Tibial nerve (tissue), 4 donors: ENCODE measurements around the gene OR3A2. TPM values are rescaled to one million over a fixed set of nuclear protein-coding genes. Genes with fewer than 3 reads are reported as not detected.

Source experiments
- DNase-seq, 2 donors: peaks; one replicate each; pipeline ENCODE4 v3.0.0-alpha.2; 2019; ENCODE audit warnings: low spot score in 2 of 2
- H3K27ac ChIP-seq, 4 donors: fragments of 200-600 bp; sonication (generic) in 3 of 4; one replicate each; pipeline ENCODE4 v1.5.1; 2017 to 2019; ENCODE audit warnings: mild to moderate bottlenecking in 1 of 4
- H3K27me3 ChIP-seq, 2 donors: fragments of 200-600 bp; sonication (generic) in 1 of 2; one replicate each; pipeline versions ENCODE4 v1.5.1 to v1.6.0; 2017 to 2019
- H3K36me3 ChIP-seq, 3 donors: fragments of 200-600 bp; sonication (generic); one replicate each; pipeline ENCODE4 v1.5.1; 2018 to 2019
- H3K4me1 ChIP-seq, 4 donors: fragments of 200-600 bp; sonication (generic) in 3 of 4; one replicate each; pipeline ENCODE4 v1.5.1; 2017 to 2019
- H3K4me3 ChIP-seq, 4 donors: fragments of 200-600 bp; sonication (generic) in 3 of 4; one replicate each; pipeline ENCODE4 v1.5.1; 2017 to 2019; ENCODE audit warnings: mild to moderate bottlenecking in 1 of 4, moderate library complexity in 1 of 4
- H3K9me3 ChIP-seq, 4 donors: fragments of 200-600 bp; sonication (generic) in 3 of 4; one replicate each; pipeline ENCODE4 v1.5.1; 2017 to 2019
- CTCF ChIP-seq, 5 experiments: fragments of 200-600 bp in 3 of 5; fragments of 450-650 bp in 2 of 5; sonication (generic) in 3 of 5; IDR thresholded peaks; one replicate each; pipeline ENCODE4 v1.5.1; 2016 to 2019; ENCODE audit warnings: antibody characterized with exemption in 5 of 5, mild to moderate bottlenecking in 3 of 5, moderate library complexity in 2 of 5
- EP300 ChIP-seq, 2 donors: sonication (generic); formaldehyde crosslinking; IDR thresholded peaks; one replicate each; pipeline ENCODE4 v1.6.1; 2017; ENCODE audit warnings: antibody characterized with exemption in 2 of 2, mild to moderate bottlenecking in 1 of 2
- POLR2A ChIP-seq, 2 donors: fragments of 450-650 bp; IDR thresholded peaks; one replicate each; pipeline ENCODE4 v1.6.1; 2017; ENCODE audit warnings: antibody characterized with exemption in 2 of 2, mild to moderate bottlenecking in 2 of 2, moderate library complexity in 2 of 2
- WGBS, 2 donors: methylation state at CpG; one replicate each; pipeline ENCODE4 v1.1.5; 2018; 5-methylcytosine and 5-hydroxymethylcytosine counted together
- total RNA-seq, 4 donors: library from RNA; depleted of rRNA; stranded (reverse); fragments of >200 nt; gene quantifications; one replicate each; pipeline ENCODE4 v1.1.0, GENCODE V29; 2016

The OR3A2 gene
- total RNA-seq, 4 donors from 2014 or later = 1.1 TPM; not detected in 3

GRCh38 chr17:3282901-3283300, 103.2 kb downstream of the OR3A2 start:
- TF ChIP-seq CTCF (IDR thresholded peaks at IDR 0.05) = no peak
- TF ChIP-seq EP300 (IDR thresholded peaks at IDR 0.05) = no peak
- TF ChIP-seq POLR2A (IDR thresholded peaks at IDR 0.05) = no peak
- 84 to 95% methylated on average over 1 of the region's 1 CpG for WGBS, 2 donors

GRCh38 chr17:3276126-3276525, 110.0 kb downstream of the OR3A2 start:
- no peak for DNase-seq
- no peak overlapping the region for H3K27ac ChIP-seq
- no peaks in the 10 kb centered on the region for H3K27me3 ChIP-seq
- 80 to 83% methylated on average over 4 of the region's 4 CpGs for WGBS, 2 donors
- no peaks in the 10 kb centered on the region for H3K36me3 ChIP-seq
- no peak overlapping the region for H3K4me3 ChIP-seq
- no peaks in the 10 kb centered on the region for H3K4me1 ChIP-seq
- TF ChIP-seq CTCF (IDR thresholded peaks at IDR 0.05) (no peak), POLR2A (IDR thresholded peaks at IDR 0.05) (no peak), EP300 (IDR thresholded peaks at IDR 0.05) (no peak)
- H3K9me3 ChIP-seq = peaks cover 0 to 17% (median 0%) of the 10 kb centered on the region in 4 donors

More at GRCh38 chr17:3282901-3283300, 103.2 kb downstream of the OR3A2 start:
- no peak for DNase-seq
- Histone ChIP-seq H3K27me3 (no peaks in the 10 kb centered on the region), H3K4me1 (no peaks in the 10 kb centered on the region), H3K4me3 (no peak overlapping the region), H3K36me3 (no peaks in the 10 kb centered on the region), H3K9me3 (no peaks in the 10 kb centered on the region), H3K27ac (no peak overlapping the region)

- peaks cover 0 to 25% (median 0%) of the 10 kb centered on the region in 4 donors for H3K9me3 ChIP-seq
- 84 to 88% methylated on average over 5 of the region's 5 CpGs for WGBS, 2 donors
- no peaks in the 10 kb centered on the region for H3K27me3 ChIP-seq
- no peak overlapping the region for H3K4me3 ChIP-seq
- TF ChIP-seq CTCF (IDR thresholded peaks at IDR 0.05) = no peak
- no peak for TF ChIP-seq EP300 (IDR thresholded peaks at IDR 0.05)
- TF ChIP-seq POLR2A (IDR thresholded peaks at IDR 0.05) = no peak
- no peaks in the 10 kb centered on the region for H3K4me1 ChIP-seq
- DNase-seq = no peak
- no peak overlapping the region for H3K27ac ChIP-seq
- no peaks in the 10 kb centered on the region for H3K36me3 ChIP-seq
These were observed 114.8 kb downstream of the OR3A2 start for GRCh38 chr17:3271072-3271848.

- no peak for DNase-seq
- Histone ChIP-seq H3K9me3 (peaks cover 0 to 4% (median 0%) of the 10 kb centered on the region in 4 donors), H3K36me3 (no peaks in the 10 kb centered on the region), H3K27ac (no peak overlapping the region), H3K4me1 (no peaks in the 10 kb centered on the region), H3K27me3 (no peaks in the 10 kb centered on the region), H3K4me3 (no peak overlapping the region)
- 71 to 72% methylated on average over 13 of the region's 13 CpGs for WGBS, 2 donors
- TF ChIP-seq CTCF (IDR thresholded peaks at IDR 0.05) = no peak
- TF ChIP-seq EP300 (IDR thresholded peaks at IDR 0.05) = no peak
These were observed 125.5 kb downstream of the OR3A2 start for GRCh38 chr17:3260600-3260999.

- H3K27me3 ChIP-seq = no peaks in the 10 kb centered on the region
- no peak for TF ChIP-seq EP300 (IDR thresholded peaks at IDR 0.05)
- no peak for TF ChIP-seq CTCF (IDR thresholded peaks at IDR 0.05)
- TF ChIP-seq POLR2A (IDR thresholded peaks at IDR 0.05) = no peak
- WGBS, 2 donors = 73 to 87% methylated on average over 1 of the region's 1 CpG
These were observed 125.9 kb downstream of the OR3A2 start for GRCh38 chr17:3260163-3260562.

More at GRCh38 chr17:3260163-3260562, 125.9 kb downstream of the OR3A2 start:
- peaks cover 0 to 4% (median 0%) of the 10 kb centered on the region in 4 donors for H3K9me3 ChIP-seq
- H3K36me3 ChIP-seq = no peaks in the 10 kb centered on the region
- DNase-seq = no peak
- H3K27ac ChIP-seq = no peak overlapping the region
- H3K4me3 ChIP-seq = no peak overlapping the region
- no peaks in the 10 kb centered on the region for H3K4me1 ChIP-seq
